HG03045 (cell line): ENCODE results near the gene RTN4R.

ENCODE experiments used
- ATAC-seq: cut with Tn5 transposase; IDR thresholded peaks from one replicate; pipeline ENCODE4 v1.9.1; 2021; ENCODE audit warnings: mild to moderate bottlenecking, moderate library complexity; ENCODE audit not compliant: unreplicated experiment

Gene RTN4R

GRCh38 chr22:20243537-20244249 is 24.4 kb downstream of the RTN4R start:
- no peak for ATAC-seq

GRCh38 chr22:20243176-20243536 is 25.0 kb downstream of the RTN4R start:
- ATAC-seq: no peak

- no peak for ATAC-seq
Measured at GRCh38 chr22:20242393-20243175, 25.5 kb downstream of the RTN4R start.

- ATAC-seq: no peak
Measured at GRCh38 chr22:20241579-20242392, 26.3 kb downstream of the RTN4R start.

GRCh38 chr22:20240900-20241299 is 27.2 kb downstream of the RTN4R start:
- no peak for ATAC-seq

GRCh38 chr22:20240447-20240764 is 27.7 kb downstream of the RTN4R start:
- ATAC-seq: no peak

- no peak for ATAC-seq
Measured at GRCh38 chr22:20239676-20240446, 28.3 kb downstream of the RTN4R start.

- ATAC-seq: no peak
Measured at GRCh38 chr22:20238901-20239675, 29.0 kb downstream of the RTN4R start.

GRCh38 chr22:20238536-20238900 is 29.6 kb downstream of the RTN4R start:
- no peak for ATAC-seq

GRCh38 chr22:20237480-20238440 is 30.4 kb downstream of the RTN4R start:
- no peak for ATAC-seq

- ATAC-seq: no peak
Measured at GRCh38 chr22:20236052-20236717, 31.9 kb downstream of the RTN4R start.

GRCh38 chr22:20235389-20235991 is 32.6 kb downstream of the RTN4R start:
- ATAC-seq: no peak

GRCh38 chr22:20234760-20235388 is 33.2 kb downstream of the RTN4R start:
- ATAC-seq: no peak

- no peak for ATAC-seq
Measured at GRCh38 chr22:20234314-20234682, 33.8 kb downstream of the RTN4R start.

GRCh38 chr22:20233351-20234313 is 34.5 kb downstream of the RTN4R start:
- ATAC-seq: no peak

- ATAC-seq: no peak
Measured at GRCh38 chr22:20232781-20233180, 35.3 kb downstream of the RTN4R start.

- ATAC-seq: no peak
Measured at GRCh38 chr22:20232237-20232598, 35.9 kb downstream of the RTN4R start.
